GM23338 (cell line): ENCODE data around the gene CHRM5. TPM values are rescaled to one million over a fixed set of nuclear protein-coding genes. Genes with fewer than 3 reads are reported as not detected.

Experiments used
- ATAC-seq: fragments of 200-7000 bp; cut with Tn5 transposase; 3 replicates; pipeline ENCODE4 v1.9.1; 2020
- DNase-seq: peaks from one replicate; pipeline ENCODE4 v3.0.0-alpha.2; 2015; ENCODE audit warnings: low spot score
- H2AFZ ChIP-seq: fragments of 200-600 bp; sonication (generic); 2 replicates; pipeline ENCODE4 v1.8.0; 2016; ENCODE audit warnings: antibody characterized with exemption, mild to moderate bottlenecking, moderate library complexity
- H3F3A ChIP-seq: fragments of 200-600 bp; sonication (generic); replicated peaks from 2 replicates; pipeline ENCODE4 v1.8.0; 2017; ENCODE audit warnings: antibody characterized with exemption, mixed run types, low read depth
- H3K27ac ChIP-seq: fragments of 200-600 bp; sonication (generic); 2 replicates; pipeline ENCODE4 v1.6.1; 2016; ENCODE audit warnings: low read depth
- H3K27me3 ChIP-seq: fragments of 200-600 bp; sonication (generic); 2 replicates; pipeline ENCODE4 v1.8.0; 2016; ENCODE audit warnings: mild to moderate bottlenecking, mixed run types, moderate library complexity; ENCODE audit not compliant: insufficient read depth
- H3K36me3 ChIP-seq: fragments of 200-600 bp; sonication (generic); 2 replicates; pipeline ENCODE4 v1.8.0; 2016; ENCODE audit warnings: mild to moderate bottlenecking; ENCODE audit not compliant: insufficient read depth
- H3K4me1 ChIP-seq: fragments of 200-600 bp; sonication (generic); 2 replicates; pipeline ENCODE4 v1.8.0; 2016; ENCODE audit warnings: mild to moderate bottlenecking, moderate library complexity; ENCODE audit not compliant: insufficient read depth
- H3K4me2 ChIP-seq: fragments of 200-600 bp; sonication (generic); 2 replicates; pipeline ENCODE4 v1.7.1; 2017; ENCODE audit warnings: mixed run types
- H3K4me3 ChIP-seq: fragments of 200-600 bp; sonication (generic); 2 replicates; pipeline ENCODE4 v1.6.1; 2016; ENCODE audit warnings: mixed run types
- H3K79me2 ChIP-seq: fragments of 200-600 bp; sonication (generic); replicated peaks from 2 replicates; pipeline ENCODE4 v1.8.0; 2017; ENCODE audit warnings: mild to moderate bottlenecking; ENCODE audit not compliant: insufficient read depth
- H3K9me2 ChIP-seq: fragments of 200-600 bp; sonication (generic); 2 replicates; pipeline ENCODE4 v1.8.0; 2017; ENCODE audit not compliant: insufficient read depth
- H4K20me1 ChIP-seq: fragments of 200-600 bp; sonication (generic); replicated peaks from 2 replicates; pipeline ENCODE4 v1.8.0; 2017; ENCODE audit warnings: mild to moderate bottlenecking; ENCODE audit not compliant: insufficient read depth
- H3K27ac Mint-ChIP-seq: 2 replicates; pipeline ENCODE4 v1.8.0; 2020; ENCODE audit warnings: inconsistent platforms, mild to moderate bottlenecking, moderate library complexity, mixed read lengths
- H3K27me3 Mint-ChIP-seq: 3 replicates; pipeline ENCODE4 v1.8.0; 2022; ENCODE audit warnings: low read depth, mild to moderate bottlenecking, moderate library complexity, mixed read lengths, inconsistent platforms; ENCODE audit not compliant: insufficient read depth, poor library complexity
- H3K36me3 Mint-ChIP-seq: 3 replicates; pipeline ENCODE4 v1.8.0; 2021; ENCODE audit warnings: low read depth, mild to moderate bottlenecking, inconsistent platforms, moderate library complexity, mixed read lengths
- H3K4me1 Mint-ChIP-seq: 3 replicates; pipeline ENCODE4 v1.8.0; 2020; ENCODE audit warnings: mild to moderate bottlenecking, inconsistent platforms, mixed read lengths
- H3K4me3 Mint-ChIP-seq: 3 replicates; pipeline ENCODE4 v1.8.0; 2021; ENCODE audit warnings: moderate library complexity, mild to moderate bottlenecking, inconsistent platforms, mixed read lengths
- H3K9me3 Mint-ChIP-seq: 3 replicates; pipeline ENCODE4 v1.8.0; 2020; ENCODE audit warnings: moderate library complexity, mild to moderate bottlenecking, inconsistent platforms, mixed read lengths
- CREB1 ChIP-seq: fragments of 250-450 bp; sonication (Bioruptor Pico); IDR thresholded peaks from 2 replicates; pipeline ENCODE4 v1.5.0; 2020; ENCODE audit warnings: low read depth, mild to moderate bottlenecking, moderate library complexity
- EZH2 ChIP-seq: fragments of 200-600 bp; sonication (generic); IDR thresholded peaks from one replicate; pipeline ENCODE4 v1.8.0; 2017; ENCODE audit warnings: antibody characterized with exemption, mild to moderate bottlenecking, low read depth; ENCODE audit not compliant: unreplicated experiment
- EZH2phosphoT487 ChIP-seq: fragments of 200-600 bp; sonication (generic); IDR thresholded peaks from one replicate; pipeline ENCODE4 v1.8.1; 2018; ENCODE audit warnings: antibody characterized with exemption; ENCODE audit not compliant: unreplicated experiment
- NANOG ChIP-seq: IDR thresholded peaks from 2 replicates; pipeline ENCODE4 v1.6.1; 2016; ENCODE audit warnings: antibody characterized with exemption, borderline replicate concordance
- STAT1 ChIP-seq: IDR thresholded peaks from one replicate; pipeline ENCODE4 v1.6.1; 2016; ENCODE audit warnings: antibody characterized with exemption; ENCODE audit not compliant: unreplicated experiment
- ZNF114 ChIP-seq: fragments of 250-450 bp; sonication (Bioruptor Pico); IDR thresholded peaks from 2 replicates; pipeline ENCODE4 v1.5.0; 2020; ENCODE audit warnings: mild to moderate bottlenecking, moderate library complexity
- polyA plus RNA-seq: library from polyadenylated mRNA; unstranded; fragments of >200 nt; fragmentation: Nextera tagmentation; extraction: Ambion mirVana; gene quantifications from 2 replicates; pipeline ENCODE4 v1.2.1, GENCODE V29; 2016
- total RNA-seq: library from RNA; depleted of rRNA; stranded (reverse); fragments of >200 nt; shearing (Covaris generic); gene quantifications from 2 replicates; pipeline ENCODE4 v1.2.3, GENCODE V29; 2014
- TF ChIP-seq, protein P1 (sequence below): IDR thresholded peaks from one replicate; pipeline ENCODE4 v1.6.1; 2018; ENCODE audit warnings: antibody characterized with exemption; ENCODE audit not compliant: unreplicated experiment
- TF ChIP-seq, protein P2 (sequence below), 2 experiments: fragments of 200-600 bp in 1 of 2; sonication (generic) in 1 of 2; conservative IDR thresholded peaks; 2 replicates each; pipeline versions ENCODE4 v1.5.1 to v1.6.1; 2016 to 2017; ENCODE audit warnings: antibody characterized with exemption in 2 of 2, low read depth in 2 of 2, mild to moderate bottlenecking in 2 of 2, moderate library complexity in 1 of 2
- TF ChIP-seq, protein P3 (sequence below): IDR thresholded peaks from 2 replicates; pipeline ENCODE4 v1.6.1; 2016; ENCODE audit warnings: antibody characterized with exemption

The CHRM5 gene
- total and polyA plus RNA-seq, 2 experiments from 2014 or later, result not detected

DNA sequence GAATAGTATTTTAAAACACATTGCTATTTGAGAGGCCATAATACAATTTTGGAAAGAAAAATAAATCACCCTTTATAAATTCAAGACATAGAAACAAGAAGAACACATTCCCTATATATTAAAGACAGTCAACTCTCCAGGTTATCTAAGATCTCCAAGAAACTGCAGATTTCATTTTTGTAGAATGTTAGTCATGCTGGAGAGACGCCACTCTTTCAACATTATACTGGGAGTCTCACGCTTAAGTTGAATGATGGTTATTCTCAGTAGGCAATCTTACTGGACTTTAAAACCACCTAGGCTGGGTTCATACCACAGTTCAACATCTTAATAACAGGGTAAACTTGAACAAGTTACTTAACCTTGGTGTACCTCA lies 3.6 kb upstream of the CHRM5 start:
- TF ChIP-seq NANOG, result no peak
- no peak for TF ChIP-seq ZNF114
- TF ChIP-seq, protein P1, sequence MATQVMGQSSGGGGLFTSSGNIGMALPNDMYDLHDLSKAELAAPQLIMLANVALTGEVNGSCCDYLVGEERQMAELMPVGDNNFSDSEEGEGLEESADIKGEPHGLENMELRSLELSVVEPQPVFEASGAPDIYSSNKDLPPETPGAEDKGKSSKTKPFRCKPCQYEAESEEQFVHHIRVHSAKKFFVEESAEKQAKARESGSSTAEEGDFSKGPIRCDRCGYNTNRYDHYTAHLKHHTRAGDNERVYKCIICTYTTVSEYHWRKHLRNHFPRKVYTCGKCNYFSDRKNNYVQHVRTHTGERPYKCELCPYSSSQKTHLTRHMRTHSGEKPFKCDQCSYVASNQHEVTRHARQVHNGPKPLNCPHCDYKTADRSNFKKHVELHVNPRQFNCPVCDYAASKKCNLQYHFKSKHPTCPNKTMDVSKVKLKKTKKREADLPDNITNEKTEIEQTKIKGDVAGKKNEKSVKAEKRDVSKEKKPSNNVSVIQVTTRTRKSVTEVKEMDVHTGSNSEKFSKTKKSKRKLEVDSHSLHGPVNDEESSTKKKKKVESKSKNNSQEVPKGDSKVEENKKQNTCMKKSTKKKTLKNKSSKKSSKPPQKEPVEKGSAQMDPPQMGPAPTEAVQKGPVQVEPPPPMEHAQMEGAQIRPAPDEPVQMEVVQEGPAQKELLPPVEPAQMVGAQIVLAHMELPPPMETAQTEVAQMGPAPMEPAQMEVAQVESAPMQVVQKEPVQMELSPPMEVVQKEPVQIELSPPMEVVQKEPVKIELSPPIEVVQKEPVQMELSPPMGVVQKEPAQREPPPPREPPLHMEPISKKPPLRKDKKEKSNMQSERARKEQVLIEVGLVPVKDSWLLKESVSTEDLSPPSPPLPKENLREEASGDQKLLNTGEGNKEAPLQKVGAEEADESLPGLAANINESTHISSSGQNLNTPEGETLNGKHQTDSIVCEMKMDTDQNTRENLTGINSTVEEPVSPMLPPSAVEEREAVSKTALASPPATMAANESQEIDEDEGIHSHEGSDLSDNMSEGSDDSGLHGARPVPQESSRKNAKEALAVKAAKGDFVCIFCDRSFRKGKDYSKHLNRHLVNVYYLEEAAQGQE, result no peak
- Histone ChIP-seq H3K27ac (no peak overlapping the region), H3F3A (no peaks in the 10 kb centered on the region), H3K4me1 (peaks cover 2% of the 10 kb centered on the region; the same call in 1 of the 2 replicates), H3K36me3 (no peaks in the 10 kb centered on the region), H3K9me2 (no peaks in the 10 kb centered on the region), H3K4me2 (no peak overlapping the region), H3K79me2 (no peaks in the 10 kb centered on the region), H3K27me3 (no peaks in the 10 kb centered on the region), H3K4me3 (no peak overlapping the region), H2AFZ (no peak overlapping the region), H4K20me1 (no peaks in the 10 kb centered on the region)
- Mint-ChIP-seq H3K9me3 (no peaks in the 10 kb centered on the region), H3K36me3 (no peaks in the 10 kb centered on the region), H3K27me3 (no peaks in the 10 kb centered on the region), H3K4me3 (no peak overlapping the region), H3K27ac (no peak overlapping the region), H3K4me1 (peaks cover 4% of the 10 kb centered on the region; the same call in 1 of the 3 replicates)
- no peak for DNase-seq
- no peak for ATAC-seq

DNA sequence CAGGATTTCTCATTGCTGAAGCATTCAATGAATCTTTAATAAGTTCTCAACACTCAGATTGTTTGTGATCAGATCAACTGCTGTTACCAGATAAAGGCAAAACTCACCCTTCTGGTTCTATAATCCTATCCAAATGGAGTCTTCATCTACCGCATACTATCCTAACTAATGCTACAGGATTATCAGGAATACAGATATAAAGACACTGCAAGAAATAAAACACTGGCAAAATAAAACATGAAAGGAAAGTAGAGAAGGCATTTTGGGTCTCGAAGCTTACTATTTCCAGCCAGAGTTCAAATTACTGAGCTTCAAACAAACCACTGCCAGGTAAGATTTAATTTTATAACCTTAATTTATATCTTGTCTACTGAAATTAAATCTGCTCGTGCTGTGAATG lies 524 bp downstream of the CHRM5 start:
- no peak for ATAC-seq
- Histone ChIP-seq H3K79me2 (no peaks in the 10 kb centered on the region), H3K4me1 (peaks cover 16% of the 10 kb centered on the region), H3K4me3 (no peak overlapping the region), H3K4me2 (no peak overlapping the region), H2AFZ (no peak overlapping the region), H3K27ac (no peak overlapping the region), H3K9me2 (no peaks in the 10 kb centered on the region), H3F3A (no peaks in the 10 kb centered on the region), H4K20me1 (no peaks in the 10 kb centered on the region), H3K27me3 (no peaks in the 10 kb centered on the region), H3K36me3 (no peaks in the 10 kb centered on the region)
- H3K27me3 Mint-ChIP-seq, result no peaks in the 10 kb centered on the region
- H3K4me3 Mint-ChIP-seq, result no peak overlapping the region
- DNase-seq, result no peak
- H3K27ac Mint-ChIP-seq, result no peak overlapping the region
- H3K9me3 Mint-ChIP-seq, result no peaks in the 10 kb centered on the region
- H3K36me3 Mint-ChIP-seq, result no peaks in the 10 kb centered on the region
- peaks cover 4% of the 10 kb centered on the region; the same call in 1 of the 3 replicates for H3K4me1 Mint-ChIP-seq
- TF ChIP-seq ZNF114 (no peak), CREB1 (no peak), EZH2phosphoT487 (no peak), STAT1 (no peak), EZH2 (no peak)
- TF ChIP-seq, protein P2, sequence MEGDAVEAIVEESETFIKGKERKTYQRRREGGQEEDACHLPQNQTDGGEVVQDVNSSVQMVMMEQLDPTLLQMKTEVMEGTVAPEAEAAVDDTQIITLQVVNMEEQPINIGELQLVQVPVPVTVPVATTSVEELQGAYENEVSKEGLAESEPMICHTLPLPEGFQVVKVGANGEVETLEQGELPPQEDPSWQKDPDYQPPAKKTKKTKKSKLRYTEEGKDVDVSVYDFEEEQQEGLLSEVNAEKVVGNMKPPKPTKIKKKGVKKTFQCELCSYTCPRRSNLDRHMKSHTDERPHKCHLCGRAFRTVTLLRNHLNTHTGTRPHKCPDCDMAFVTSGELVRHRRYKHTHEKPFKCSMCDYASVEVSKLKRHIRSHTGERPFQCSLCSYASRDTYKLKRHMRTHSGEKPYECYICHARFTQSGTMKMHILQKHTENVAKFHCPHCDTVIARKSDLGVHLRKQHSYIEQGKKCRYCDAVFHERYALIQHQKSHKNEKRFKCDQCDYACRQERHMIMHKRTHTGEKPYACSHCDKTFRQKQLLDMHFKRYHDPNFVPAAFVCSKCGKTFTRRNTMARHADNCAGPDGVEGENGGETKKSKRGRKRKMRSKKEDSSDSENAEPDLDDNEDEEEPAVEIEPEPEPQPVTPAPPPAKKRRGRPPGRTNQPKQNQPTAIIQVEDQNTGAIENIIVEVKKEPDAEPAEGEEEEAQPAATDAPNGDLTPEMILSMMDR (conservative IDR thresholded peaks at IDR 0.05; ENCODE audit: low read depth in 2 of 2), result no peak
- TF ChIP-seq, protein P3, sequence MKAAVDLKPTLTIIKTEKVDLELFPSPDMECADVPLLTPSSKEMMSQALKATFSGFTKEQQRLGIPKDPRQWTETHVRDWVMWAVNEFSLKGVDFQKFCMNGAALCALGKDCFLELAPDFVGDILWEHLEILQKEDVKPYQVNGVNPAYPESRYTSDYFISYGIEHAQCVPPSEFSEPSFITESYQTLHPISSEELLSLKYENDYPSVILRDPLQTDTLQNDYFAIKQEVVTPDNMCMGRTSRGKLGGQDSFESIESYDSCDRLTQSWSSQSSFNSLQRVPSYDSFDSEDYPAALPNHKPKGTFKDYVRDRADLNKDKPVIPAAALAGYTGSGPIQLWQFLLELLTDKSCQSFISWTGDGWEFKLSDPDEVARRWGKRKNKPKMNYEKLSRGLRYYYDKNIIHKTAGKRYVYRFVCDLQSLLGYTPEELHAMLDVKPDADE, result no peak
